K562 (cell line): ENCODE results near the gene KRT26. TPM values are rescaled to one million over a fixed set of nuclear protein-coding genes. Genes with fewer than 3 reads are reported as not detected.

Experiments
- ATAC-seq: fragments of 200-7000 bp; cut with Tn5 transposase; 3 replicates; pipeline ENCODE4 v1.9.1; 2020; ENCODE audit warnings: moderate library complexity
- BruUV-seq: library from RNA; stranded (reverse); fragments of 400-500 nt; replicated peaks from 2 replicates; lab custom pipeline; 2021; lab: Mats Ljungman, UMichigan
- CTCF ChIA-PET: fragments of 300-600 bp; formaldehyde crosslinking; extraction: SDS; loops from one replicate; lab custom pipeline; 2021; ENCODE audit warnings: low intra/inter-chr PET ratio; lab: Yijun Ruan, JAX
- POLR2A ChIA-PET: fragments of 300-600, 350-650 bp; sonication (Branson Sonifier 250); formaldehyde crosslinking; extraction: SDS; loops from one replicate; lab custom pipeline; 2021; ENCODE audit warnings: antibody characterized with exemption, inconsistent platforms; lab: Yijun Ruan, JAX
- DNase-seq, 4 experiments: peaks; one replicate each; pipeline versions ENCODE4 v3.0.0 to v3.0.0-alpha.2; 2011 to 2018; ENCODE audit warnings: low spot score in 3 of 4, mixed read lengths in 3 of 4; ENCODE audit errors: extremely low read depth in 1 of 4
- FAIRE-seq: peaks from 2 replicates; lab custom pipeline; 2011; peaks lifted over from hg19 to GRCh38; lab: Jason Lieb, UNC
- H2AFZ ChIP-seq: 2 replicates; pipeline ENCODE4 v1.6.0; 2011; ENCODE audit warnings: low read depth, low read length, control low read depth, inconsistent platforms
- H3K27ac ChIP-seq: fragments of 200-600 bp; 3 replicates; pipeline ENCODE4 v1.8.0; 2011; ENCODE audit warnings: low read depth, mild to moderate bottlenecking, control low read depth, inconsistent platforms, low read length, moderate library complexity, mixed read lengths; ENCODE audit errors: extremely low read depth
- H3K27me3 ChIP-seq, 2 experiments: fragments of 300-600 bp in 1 of 2; 2 replicates in 1 of 2; 3 replicates in 1 of 2; pipeline versions ENCODE4 v1.6.0 to v1.8.0; 2011; ENCODE audit warnings: inconsistent platforms in 2 of 2, low read length in 2 of 2, mild to moderate bottlenecking in 1 of 2, mixed read lengths in 1 of 2, moderate library complexity in 1 of 2; ENCODE audit not compliant: control insufficient read depth in 2 of 2, insufficient read depth in 2 of 2
- H3K36me3 ChIP-seq: fragments of 300-600 bp; 3 replicates; pipeline ENCODE4 v1.8.0; 2011; ENCODE audit warnings: mild to moderate bottlenecking, low read length, inconsistent platforms; ENCODE audit not compliant: control insufficient read depth, insufficient read depth
- H3K4me1 ChIP-seq, 2 experiments: fragments of 200-600 bp in 1 of 2; replicated peaks in 1 of 2; 2 replicates in 1 of 2; 3 replicates in 1 of 2; pipeline versions ENCODE4 v1.5.1 to v1.8.0; 2011; ENCODE audit warnings: inconsistent platforms in 2 of 2, low read length in 2 of 2, mild to moderate bottlenecking in 1 of 2, mixed read lengths in 1 of 2, moderate library complexity in 1 of 2; ENCODE audit not compliant: control insufficient read depth in 2 of 2, insufficient read depth in 2 of 2
- H3K4me2 ChIP-seq: 2 replicates; pipeline ENCODE4 v1.6.1; 2011; ENCODE audit warnings: low read length, control low read depth, inconsistent platforms, mixed read lengths; ENCODE audit not compliant: insufficient read depth
- H3K4me3 ChIP-seq: fragments of 200-600 bp; sonication (generic), shearing (Covaris generic); 2 replicates; pipeline ENCODE4 v1.5.1; 2016; ENCODE audit warnings: control low read depth, inconsistent platforms
- H3K79me2 ChIP-seq: fragments of 200-600 bp; 3 replicates; pipeline ENCODE4 v1.8.0; 2011; ENCODE audit warnings: low read length, inconsistent platforms; ENCODE audit not compliant: control insufficient read depth, insufficient read depth
- H3K9ac ChIP-seq, 2 experiments: 2 replicates each; pipeline versions ENCODE4 v1.6.0 to v1.6.1; 2011; ENCODE audit warnings: low read depth in 2 of 2, low read length in 2 of 2, control low read depth in 1 of 2, inconsistent platforms in 1 of 2, mild to moderate bottlenecking in 1 of 2, mixed read lengths in 1 of 2; ENCODE audit not compliant: insufficient read depth in 1 of 2
- H3K9me1 ChIP-seq: one replicate; pipeline ENCODE4 v1.6.0; 2011; ENCODE audit warnings: inconsistent platforms, mild to moderate bottlenecking, low read length, moderate library complexity; ENCODE audit not compliant: control insufficient read depth, insufficient read depth
- H3K9me3 ChIP-seq: replicated peaks from 2 replicates; pipeline ENCODE4 v1.5.1; 2011; ENCODE audit warnings: low read depth, low read length, inconsistent platforms; ENCODE audit not compliant: control insufficient read depth, insufficient read depth
- H4K20me1 ChIP-seq: replicated peaks from 2 replicates; pipeline ENCODE4 v1.6.1; 2011; ENCODE audit warnings: low read length, inconsistent platforms, mixed read lengths; ENCODE audit not compliant: control insufficient read depth, insufficient read depth
- C11orf30 ChIP-seq: fragments of 450-650 bp; IDR thresholded peaks from 2 replicates; pipeline ENCODE4 v1.6.1; 2016; ENCODE audit warnings: low read depth, mild to moderate bottlenecking
- KLF1 ChIP-seq: fragments of 450-650 bp; IDR thresholded peaks from 2 replicates; pipeline ENCODE4 v1.6.1; 2016; ENCODE audit warnings: missing genetic modification characterization, missing compliant biosample characterization
- KLF13 ChIP-seq: fragments of 450-650 bp; IDR thresholded peaks from 2 replicates; pipeline ENCODE4 v1.6.1; 2016; ENCODE audit warnings: missing genetic modification characterization, low read depth, mild to moderate bottlenecking, missing compliant biosample characterization, moderate library complexity, borderline replicate concordance
- MAFF ChIP-seq: IDR thresholded peaks from 2 replicates; pipeline ENCODE4 v1.6.1; 2012; ENCODE audit warnings: low read length, improper control_type of control experiment
- MAFK ChIP-seq: IDR thresholded peaks from 2 replicates; pipeline ENCODE4 v1.6.1; 2011; ENCODE audit warnings: low read length, improper control_type of control experiment
- ZNF316 ChIP-seq: fragments of 450-650 bp; IDR thresholded peaks from 2 replicates; pipeline ENCODE4 v1.6.1; 2016
- ZNF668 ChIP-seq: fragments of 250-450 bp; sonication (Bioruptor Pico); IDR thresholded peaks from 2 replicates; pipeline ENCODE4 v1.8.0; 2022; ENCODE audit warnings: mild to moderate bottlenecking, inconsistent platforms
- whole genome bisulfite sequencing: fragments of 100-300 bp; shearing (Covaris generic); methylation state at CpG from one replicate; pipeline ENCODE4 v1.1.6; 2016; ENCODE audit warnings: low coverage, mixed read lengths; ENCODE audit not compliant: insufficient coverage; ENCODE audit errors: missing lambda C conversion rate; 5-methylcytosine and 5-hydroxymethylcytosine counted together
- in situ Hi-C: fragments of 300-500 bp; cut with MboI; formaldehyde crosslinking; loops from 4 replicates; pipeline ENCODE4 v1.15.0; 2018; ENCODE audit warnings: inconsistent platforms, mixed read lengths
- intact Hi-C: fragments of 100-400 bp; cut with micrococcal nuclease; formaldehyde crosslinking; loops from 2 replicates; pipeline ENCODE4 v1.14.2; 2022
- polyA plus RNA-seq, 8 experiments: library from polyadenylated mRNA; depleted of rRNA in 4 of 8; stranded (reverse) in 5 of 8; unstranded in 3 of 8; fragments of >200 nt; fragmentation: Nextera tagmentation in 2 of 8; fragmentation: Illumina TruSeq in 1 of 8; extraction: Ambion mirVana in 2 of 8; extraction: Trizol in 1 of 8; gene quantifications; 2 replicates each; pipeline versions ENCODE4 v1.2.1 to v1.2.3, GENCODE V29; 2011 to 2014; ENCODE audit warnings: inconsistent platforms in 1 of 8, missing spikeins in 1 of 8
- total RNA-seq, 7 experiments: library from RNA; depleted of rRNA in 6 of 7; stranded (reverse); fragments of >200 nt in 6 of 7; fragmentation: Illumina TruSeq in 2 of 7; extraction: Trizol in 2 of 7; gene quantifications; 2 replicates each; pipeline versions ENCODE4 v1.2.1 to v1.2.3, GENCODE V29; 2011 to 2021; ENCODE audit warnings: low replicate concordance in 1 of 7

Gene KRT26
- total and polyA plus RNA-seq, 9 of the 15 experiments (the other 6 are each of a cell fraction or from before 2014, with no cell fraction given) = not detected

- CTCF ChIA-PET = no interaction called here
Measured at GRCh38 chr17:40734018-40734417, 38.0 kb downstream of the KRT26 start.

GRCh38 chr17:40730970-40731369, 41.0 kb downstream of the KRT26 start:
- WGBS = 0% methylated on average over 1 of the region's 1 CpG
- no peaks in the 10 kb centered on the region for H3K36me3 ChIP-seq
- no peaks in the 10 kb centered on the region for H3K4me1 ChIP-seq
- H3K4me3 ChIP-seq = no peak overlapping the region
- TF ChIP-seq ZNF668 (CRISPR knock-in tag) (no peak), C11orf30 (peak; percentile 44; the same call in 1 of the 2 replicates), ZNF316 (peak; percentile 54; the same call in 1 of the 2 replicates), MAFK (0 out of 2 replicates have a peak, but pooled peaks have one; percentile 6), MAFF (0 out of 2 replicates have a peak, but pooled peaks have one; percentile 3)
- no peaks in the 10 kb centered on the region for H4K20me1 ChIP-seq
- no peak overlapping the region for H2AFZ ChIP-seq
- ChIA-PET POLR2A (interaction anchor here (0.5 to 0.9 kb wide), 2 partner anchors 11 to 13 kb away, joined by 3 read pairs; no protein-coding TSS in a partner anchor), CTCF (no interaction called here)
- no peak overlapping the region for H3K4me2 ChIP-seq
- FAIRE-seq = no peak
- no peak for ATAC-seq
- H3K9ac ChIP-seq = no peak overlapping the region
- intact Hi-C loops = no loop called here
- no peak overlapping the region for H3K27ac ChIP-seq
- H3K9me1 ChIP-seq = no peaks in the 10 kb centered on the region
- BruUV-seq = no TSS peak
- H3K9me3 ChIP-seq = no peaks in the 10 kb centered on the region
- H3K79me2 ChIP-seq = no peaks in the 10 kb centered on the region
- DNase-seq = no peak
- H3K27me3 ChIP-seq = peaks cover 0 to 8% of the 10 kb centered on the region in 2 experiments; a peak in 1 of 5 replicates
- in situ Hi-C loops = no loop called here

More at GRCh38 chr17:40734018-40734417, 38.0 kb downstream of the KRT26 start:
- Histone ChIP-seq H3K4me2 (no peak overlapping the region), H3K79me2 (no peaks in the 10 kb centered on the region), H4K20me1 (no peaks in the 10 kb centered on the region), H3K9me3 (no peaks in the 10 kb centered on the region), H3K27me3 (peaks cover 0 to 23% of the 10 kb centered on the region in 2 experiments; a peak in 2 of 5 replicates), H2AFZ (no peak overlapping the region), H3K36me3 (no peaks in the 10 kb centered on the region), H3K27ac (no peak overlapping the region), H3K4me1 (no peaks in the 10 kb centered on the region), H3K9ac (no peak overlapping the region), H3K4me3 (no peak overlapping the region), H3K9me1 (no peaks in the 10 kb centered on the region)
- POLR2A ChIA-PET = interaction anchor here (0.6 to 1.1 kb wide), 4 partner anchors 10 to 22 kb away, joined by 3 to 4 read pairs (median 3); no protein-coding TSS in a partner anchor
- TF ChIP-seq KLF13 (tag) (no peak), KLF1 (tag) (peak; percentile 36; the same call in 1 of the 2 replicates)
- DNase-seq (no peak), ATAC-seq (no peak), FAIRE-seq (no peak)
- in situ Hi-C loops (no loop called here), intact Hi-C loops (no loop called here)
- BruUV-seq = no TSS peak
- 5% methylated on average over 6 of the region's 6 CpGs for WGBS
